Measurements from ENCODE around the gene VEGFC. TPM values are rescaled to one million over a fixed set of nuclear protein-coding genes. Genes with fewer than 3 reads are reported as not detected.

Gene VEGFC
- total and polyA plus RNA-seq, 3 donors from 2014 or later = 2.8 to 4.3 (median 4.0) TPM

DNA sequence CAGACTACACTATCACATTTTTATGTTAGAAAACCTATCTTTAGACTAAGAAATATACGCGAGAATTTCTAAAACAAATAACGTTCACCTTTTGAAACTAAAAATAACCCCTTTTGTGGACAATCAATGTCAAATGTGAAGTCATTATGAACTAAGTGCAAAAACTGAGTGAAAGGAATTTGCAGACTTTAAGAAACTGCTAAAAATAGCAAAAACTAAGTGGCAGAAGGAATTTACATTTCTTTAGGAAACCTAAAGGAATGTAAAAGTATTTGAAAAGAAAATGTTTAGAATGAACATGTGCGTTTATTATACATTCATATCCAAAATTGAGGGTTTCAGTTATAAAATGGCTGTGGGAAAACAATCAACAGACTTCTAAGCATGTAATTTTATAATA lies 58.3 kb downstream of the VEGFC start:
- no peaks in the 10 kb centered on the region for H3K36me3 ChIP-seq (ENCODE audit: low read depth, missing control alignments)
- no peak for TF ChIP-seq POLR2A (IDR thresholded peaks at IDR 0.05)
- no peak for TF ChIP-seq CTCF (IDR thresholded peaks at IDR 0.05)
- DNase-seq = no peak
- 77 to 78% methylated on average over 4 of the region's 4 CpGs for WGBS, 2 donors
- no peaks in the 10 kb centered on the region for H3K27me3 ChIP-seq
- no peaks in the 10 kb centered on the region for H3K4me1 ChIP-seq
- intact Hi-C loops (cut with DNase I; ENCODE audit: low total_unique reads) = no loop called here
- H3K27ac ChIP-seq = no peak overlapping the region
- no peaks in the 10 kb centered on the region for H3K9me3 ChIP-seq
- no peak overlapping the region for H3K4me3 ChIP-seq

DNA sequence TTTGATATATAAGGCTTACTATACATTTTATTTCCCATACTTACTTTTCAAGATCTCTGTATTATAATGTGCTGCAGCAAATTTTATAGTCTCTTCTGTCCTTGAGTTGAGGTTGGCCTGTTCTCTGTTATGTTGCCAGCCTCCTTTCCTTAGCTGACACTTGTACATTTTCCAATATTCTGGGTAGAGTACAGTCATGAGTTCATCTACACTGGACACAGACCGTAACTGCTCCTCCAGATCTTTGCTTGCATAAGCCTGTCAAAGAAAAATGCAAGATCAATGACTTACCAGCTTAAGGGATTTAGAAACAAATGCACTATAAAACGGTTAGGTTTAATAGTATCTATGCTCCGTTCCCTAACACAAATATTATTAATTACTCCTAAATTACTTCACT lies 63.2 kb downstream of the VEGFC start:
- no peak for DNase-seq
- H3K4me1 ChIP-seq = no peaks in the 10 kb centered on the region
- intact Hi-C loops (cut with DNase I; ENCODE audit: low total_unique reads) = no loop called here
- H3K27ac ChIP-seq = no peak overlapping the region
- 73 to 79% methylated on average over 3 of the region's 3 CpGs for whole genome bisulfite sequencing, 2 donors
- no peaks in the 10 kb centered on the region for H3K36me3 ChIP-seq (ENCODE audit: low read depth, missing control alignments)
- TF ChIP-seq POLR2A (IDR thresholded peaks at IDR 0.05) (no peak), CTCF (IDR thresholded peaks at IDR 0.05) (no peak)
- no peak overlapping the region for H3K4me3 ChIP-seq
- H3K27me3 ChIP-seq = no peaks in the 10 kb centered on the region
- H3K9me3 ChIP-seq = no peaks in the 10 kb centered on the region

DNA sequence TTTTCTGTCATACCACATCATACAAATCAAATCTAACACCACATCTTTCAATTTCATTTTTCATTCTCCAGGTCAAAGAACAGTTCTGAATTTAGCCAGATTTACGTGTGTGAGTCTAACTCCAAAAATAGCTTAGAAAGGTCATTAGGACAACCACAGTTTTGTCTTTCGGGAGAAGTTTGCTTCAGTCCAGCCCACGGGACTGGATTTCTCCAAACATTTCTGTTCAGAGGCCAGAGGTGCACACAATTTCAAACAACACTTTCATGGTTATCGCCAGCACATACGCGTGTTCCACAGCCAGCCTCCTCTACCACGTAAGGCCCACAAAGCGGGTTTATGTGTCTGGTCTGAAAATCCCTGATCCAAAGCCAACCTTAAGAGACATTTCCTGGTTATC lies 65.9 kb downstream of the VEGFC start:
- intact Hi-C loops (cut with DNase I; ENCODE audit: low total_unique reads) = no loop called here
- no peak for TF ChIP-seq POLR2A (IDR thresholded peaks at IDR 0.05)
- TF ChIP-seq CTCF (IDR thresholded peaks at IDR 0.05) = no peak
- no peaks in the 10 kb centered on the region for H3K9me3 ChIP-seq
- no peak overlapping the region for H3K27ac ChIP-seq
- H3K27me3 ChIP-seq = no peaks in the 10 kb centered on the region
- 54 to 60% methylated on average over 8 of the region's 8 CpGs for WGBS, 2 donors
- H3K36me3 ChIP-seq (ENCODE audit: low read depth, missing control alignments) = no peaks in the 10 kb centered on the region
- DNase-seq = peak; percentile 22
- no peaks in the 10 kb centered on the region for H3K4me1 ChIP-seq
- H3K4me3 ChIP-seq = no peak overlapping the region

- no peaks in the 10 kb centered on the region for H3K27me3 ChIP-seq
- intact Hi-C loops (cut with DNase I; ENCODE audit: low total_unique reads) = no loop called here
- TF ChIP-seq POLR2A (IDR thresholded peaks at IDR 0.05) (no peak), CTCF (IDR thresholded peaks at IDR 0.05) (no peak)
Measured at GRCh38 chr4:176721459-176721858, 71.3 kb downstream of the VEGFC start.

GRCh38 chr4:176718881-176719280 lies 73.8 kb downstream of the VEGFC start:
- WGBS, 2 donors = 67 to 77% methylated on average over 1 of the region's 1 CpG
- Histone ChIP-seq H3K27me3 (no peaks in the 10 kb centered on the region), H3K4me1 (no peaks in the 10 kb centered on the region), H3K9me3 (no peaks in the 10 kb centered on the region), H3K27ac (no peak overlapping the region), H3K36me3 (ENCODE audit: low read depth, missing control alignments) (no peaks in the 10 kb centered on the region), H3K4me3 (no peak overlapping the region)
- intact Hi-C loops (cut with DNase I; ENCODE audit: low total_unique reads) = no loop called here
- DNase-seq = no peak
- TF ChIP-seq POLR2A (IDR thresholded peaks at IDR 0.05) (no peak), CTCF (IDR thresholded peaks at IDR 0.05) (no peak)

More at GRCh38 chr4:176721459-176721858, 71.3 kb downstream of the VEGFC start:
- Histone ChIP-seq H3K9me3 (no peaks in the 10 kb centered on the region), H3K27ac (no peak overlapping the region), H3K4me3 (no peak overlapping the region), H3K36me3 (ENCODE audit: low read depth, missing control alignments) (no peaks in the 10 kb centered on the region), H3K4me1 (no peaks in the 10 kb centered on the region)
- 92 to 93% methylated on average over 3 of the region's 3 CpGs for WGBS, 2 donors
- no peak for DNase-seq

All from testis (tissue), 3 donors.